HepG2 (cell line): ENCODE measurements around the gene PSMD9. TPM values are rescaled to one million over a fixed set of nuclear protein-coding genes. Genes with fewer than 3 reads are reported as not detected.

ENCODE experiments used
- ATAC-seq: fragments of 200-7000 bp; cut with Tn5 transposase; 3 replicates; pipeline ENCODE4 v1.9.1; 2020; ENCODE audit warnings: mild to moderate bottlenecking, moderate library complexity
- BruUV-seq: library from RNA; stranded (reverse); fragments of 400-500 nt; replicated peaks from 2 replicates; lab custom pipeline; 2021; lab: Mats Ljungman, UMichigan
- CTCF ChIA-PET: fragments of 300-600 bp; formaldehyde crosslinking; extraction: SDS; loops from one replicate; lab custom pipeline; 2021; ENCODE audit warnings: low total read pairs, inconsistent platforms, low intra/inter-chr PET ratio; lab: Yijun Ruan, JAX
- POLR2A ChIA-PET: fragments of 350-600 bp; sonication (Branson Sonifier 250); formaldehyde crosslinking; loops from one replicate; lab custom pipeline; 2020; ENCODE audit warnings: antibody characterized with exemption, inconsistent platforms; lab: Yijun Ruan, JAX
- DNase-seq: peaks from one replicate; pipeline ENCODE4 v3.0.0-alpha.2; 2015; ENCODE audit warnings: low spot score
- FAIRE-seq: peaks from 3 replicates; lab custom pipeline; 2011; peaks lifted over from hg19 to GRCh38; lab: Jason Lieb, UNC
- H2AFZ ChIP-seq: one replicate; pipeline ENCODE4 v1.6.1; 2011; ENCODE audit warnings: low read length, inconsistent platforms
- H3K27ac ChIP-seq: fragments of 300-600 bp; 3 replicates; pipeline ENCODE4 v1.8.0; 2011; ENCODE audit warnings: mixed run types, mild to moderate bottlenecking, mixed read lengths, low read length, inconsistent platforms; ENCODE audit not compliant: insufficient read depth; ENCODE audit errors: extremely low read length
- H3K27me3 ChIP-seq, 2 experiments: fragments of 200-600 bp in 1 of 2; 2 replicates in 1 of 2; 3 replicates in 1 of 2; pipeline versions ENCODE4 v1.6.0 to v1.8.0; 2011; ENCODE audit warnings: low read length in 2 of 2, mild to moderate bottlenecking in 2 of 2, moderate library complexity in 2 of 2, inconsistent platforms in 1 of 2; ENCODE audit not compliant: insufficient read depth in 2 of 2, control insufficient read depth in 1 of 2
- H3K36me3 ChIP-seq, 2 experiments: fragments of 200-600 bp in 1 of 2; replicated peaks in 1 of 2; 2 replicates in 1 of 2; 3 replicates in 1 of 2; pipeline versions ENCODE4 v1.5.1 to v1.8.0; 2011; ENCODE audit warnings: low read length in 2 of 2, inconsistent platforms in 1 of 2; ENCODE audit not compliant: insufficient read depth in 2 of 2, control insufficient read depth in 1 of 2
- H3K4me1 ChIP-seq: 2 replicates; pipeline ENCODE4 v1.5.1; 2012; ENCODE audit warnings: low read length, inconsistent platforms; ENCODE audit not compliant: insufficient read depth
- H3K4me2 ChIP-seq: 2 replicates; pipeline ENCODE4 v1.6.0; 2011; ENCODE audit warnings: low read depth, low read length, inconsistent platforms
- H3K4me3 ChIP-seq, 3 experiments: fragments of 200-600 bp in 1 of 3; sonication (generic), shearing (Covaris generic) in 1 of 3; replicated peaks in 1 of 3; 2 replicates each; pipeline ENCODE4 v1.5.1; 2011 to 2016; ENCODE audit warnings: low read length in 3 of 3, inconsistent platforms in 2 of 3, low read depth in 2 of 3, mild to moderate bottlenecking in 2 of 3, control low read depth in 1 of 3, mixed read lengths in 1 of 3; ENCODE audit not compliant: insufficient read depth in 1 of 3
- H3K79me2 ChIP-seq: one replicate; pipeline ENCODE4 v1.6.1; 2011; ENCODE audit warnings: low read length, inconsistent platforms; ENCODE audit not compliant: insufficient read depth
- H3K9ac ChIP-seq: 2 replicates; pipeline ENCODE4 v1.6.0; 2011; ENCODE audit warnings: mild to moderate bottlenecking, low read depth, low read length, inconsistent platforms; ENCODE audit not compliant: insufficient read depth
- H3K9me3 ChIP-seq: 2 replicates; pipeline ENCODE4 v1.5.1; 2012; ENCODE audit warnings: mild to moderate bottlenecking, low read length
- H4K20me1 ChIP-seq: 2 replicates; pipeline ENCODE4 v1.6.0; 2011; ENCODE audit warnings: inconsistent platforms, mild to moderate bottlenecking, low read length, moderate library complexity; ENCODE audit not compliant: insufficient read depth
- CBFB ChIP-seq: sonication (generic); formaldehyde crosslinking; IDR thresholded peaks from 2 replicates; pipeline ENCODE4 v1.4.0; 2020; ENCODE audit warnings: missing genetic modification reagents
- CREB1 ChIP-seq, 2 experiments: fragments of 450-650 bp in 1 of 2; IDR thresholded peaks; 2 replicates each; pipeline ENCODE4 v1.6.1; 2016 to 2017; ENCODE audit warnings: control low read depth in 1 of 2, mild to moderate bottlenecking in 1 of 2, missing compliant biosample characterization in 1 of 2, missing genetic modification characterization in 1 of 2
- GMEB1 ChIP-seq: sonication (generic); formaldehyde crosslinking; IDR thresholded peaks from 2 replicates; pipeline ENCODE4 v1.5.1; 2020; ENCODE audit warnings: missing genetic modification reagents, mild to moderate bottlenecking, borderline replicate concordance
- HNRNPL ChIP-seq: fragments of 200-400 bp; formaldehyde crosslinking; IDR thresholded peaks from 2 replicates; pipeline ENCODE4 v1.6.1; 2017; ENCODE audit warnings: mild to moderate bottlenecking, low read depth, low read length
- KDM3A ChIP-seq: IDR thresholded peaks from 2 replicates; pipeline ENCODE4 v1.6.1; 2018; ENCODE audit warnings: low read depth, missing compliant biosample characterization
- KLF11 ChIP-seq: IDR thresholded peaks from 2 replicates; pipeline ENCODE4 v1.6.1; 2016; ENCODE audit warnings: missing compliant biosample characterization
- KMT2B ChIP-seq: IDR thresholded peaks from 2 replicates; pipeline ENCODE4 v1.6.1; 2016; ENCODE audit warnings: missing genetic modification reagents, missing compliant biosample characterization
- NFATC3 ChIP-seq: sonication (generic); formaldehyde crosslinking; IDR thresholded peaks from 2 replicates; pipeline ENCODE4 v1.5.1; 2020; ENCODE audit warnings: mild to moderate bottlenecking, missing genetic modification reagents
- NFE2 ChIP-seq: sonication (generic); formaldehyde crosslinking; IDR thresholded peaks from 2 replicates; pipeline ENCODE4 v1.4.0; 2020; ENCODE audit warnings: missing genetic modification reagents
- NR2F6 ChIP-seq, 2 experiments: IDR thresholded peaks; 2 replicates each; pipeline ENCODE4 v1.6.1; 2016; ENCODE audit warnings: antibody characterized with exemption in 1 of 2, mild to moderate bottlenecking in 1 of 2
- PRDM10 ChIP-seq: sonication (generic); formaldehyde crosslinking; IDR thresholded peaks from 2 replicates; pipeline ENCODE4 v1.4.0; 2020; ENCODE audit warnings: low read depth, missing genetic modification reagents
- ZKSCAN5 ChIP-seq: sonication (generic); formaldehyde crosslinking; IDR thresholded peaks from 2 replicates; pipeline ENCODE4 v1.5.1; 2020; ENCODE audit warnings: mild to moderate bottlenecking, missing genetic modification reagents
- ZNF552 ChIP-seq: sonication (generic); formaldehyde crosslinking; IDR thresholded peaks from 2 replicates; pipeline ENCODE4 v1.9.0; 2022; ENCODE audit warnings: missing genetic modification reagents, mild to moderate bottlenecking, borderline replicate concordance
- ZNF788 ChIP-seq: sonication (generic); formaldehyde crosslinking; IDR thresholded peaks from 2 replicates; pipeline ENCODE4 v1.5.0; 2020; ENCODE audit warnings: mild to moderate bottlenecking, missing genetic modification reagents, borderline replicate concordance
- in situ Hi-C: cut with HindIII; loops from 2 replicates; pipeline ENCODE4 v1.10.0; 2017; ENCODE audit warnings: low pct_unique_long_range_greater_than_20kb; ENCODE audit not compliant: extremely low pct_ligation_motif_present
- intact Hi-C: fragments of 100-400 bp; cut with micrococcal nuclease; formaldehyde crosslinking; loops from one replicate; pipeline ENCODE4 v1.10.0; 2022; ENCODE audit not compliant: unreplicated experiment
- polyA plus RNA-seq, 8 experiments: library from polyadenylated mRNA; depleted of rRNA in 3 of 8; stranded (reverse) in 7 of 8; unstranded in 1 of 8; fragments of >200 nt; fragmentation: Illumina TruSeq in 4 of 8; extraction: Trizol in 4 of 8; gene quantifications; 2 replicates each; pipeline versions ENCODE4 v1.2.1 to v1.2.3, GENCODE V29; 2011 to 2016; ENCODE audit warnings: low read depth in 4 of 8, missing spikeins in 1 of 8, mixed read lengths in 1 of 8; ENCODE audit not compliant: insufficient read depth in 1 of 8
- total RNA-seq, 5 experiments: library from RNA; depleted of rRNA; stranded (reverse); fragments of >200 nt; fragmentation: Illumina TruSeq; extraction: Trizol; gene quantifications; 2 replicates each; pipeline ENCODE4 v1.2.3, GENCODE V29; 2016; ENCODE audit warnings: low read depth in 1 of 5
- TF ChIP-seq, protein P1 (sequence below): IDR thresholded peaks from 2 replicates; pipeline ENCODE4 v1.6.1; 2016; ENCODE audit warnings: missing compliant biosample characterization, missing genetic modification reagents, borderline replicate concordance
- TF ChIP-seq, protein P2 (sequence below): sonication (generic); formaldehyde crosslinking; IDR thresholded peaks from 2 replicates; pipeline ENCODE4 v1.4.0; 2020; ENCODE audit warnings: missing genetic modification reagents

PSMD9 gene
- total and polyA plus RNA-seq, 2 of the 13 experiments (the other 11 are each of a cell fraction or from before 2014, with no cell fraction given) = 41.4 to 61.1 TPM

DNA sequence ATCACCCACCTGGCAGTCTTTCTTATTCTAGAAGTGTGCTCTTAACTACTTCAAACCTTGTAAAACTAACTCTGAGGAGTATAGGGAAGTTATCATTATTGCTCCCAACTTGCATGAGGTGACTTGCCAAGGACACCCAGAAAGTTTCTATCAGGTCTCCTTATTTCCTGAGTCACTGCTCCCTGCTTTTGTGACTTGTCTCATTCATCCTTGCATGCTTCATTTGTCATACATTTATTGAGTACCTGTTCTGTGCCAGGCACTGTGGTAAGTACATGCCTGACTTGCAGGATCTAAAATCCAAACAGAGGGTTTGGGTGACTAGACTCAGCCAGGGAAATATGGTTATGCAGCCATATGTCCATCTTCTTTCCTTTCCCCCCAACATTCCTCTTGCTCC lies 55.3 kb downstream of the PSMD9 start:
- POLR2A ChIA-PET = no interaction called here
- no peak overlapping the region for H3K9ac ChIP-seq
- no peaks in the 10 kb centered on the region for H3K27me3 ChIP-seq
- no peaks in the 10 kb centered on the region for H3K79me2 ChIP-seq
- H4K20me1 ChIP-seq = no peaks in the 10 kb centered on the region
- H3K9me3 ChIP-seq = no peaks in the 10 kb centered on the region
- peaks cover 15% of the 10 kb centered on the region for H3K4me1 ChIP-seq
- no peak overlapping the region for H3K4me2 ChIP-seq
- no TSS peak for BruUV-seq
- no peak for FAIRE-seq
- in situ Hi-C loops = no loop called here
- ATAC-seq = no peak
- H2AFZ ChIP-seq = no peak overlapping the region
- H3K36me3 ChIP-seq = no peaks in the 10 kb centered on the region; a peak in 1 of 5 replicates
- intact Hi-C loops = no loop called here
- no peak overlapping the region for H3K27ac ChIP-seq
- CTCF ChIA-PET = no interaction called here
- no peak overlapping the region for H3K4me3 ChIP-seq
- no peak for DNase-seq
- TF ChIP-seq KDM3A (CRISPR knock-in tag) (no peak), CBFB (no peak), ZKSCAN5 (CRISPR knock-in tag) (no peak), NFATC3 (no peak), ZNF788 (CRISPR knock-in tag) (no peak), ZNF552 (CRISPR knock-in tag) (no peak), NFE2 (CRISPR knock-in tag) (no peak), PRDM10 (CRISPR knock-in tag) (no peak), GMEB1 (CRISPR knock-in tag) (no peak), CREB1 (IDR thresholded peaks at IDR 0.05) (no peak), CREB1 (CRISPR knock-in tag; IDR thresholded peaks at IDR 0.05) (no peak), HNRNPL (no peak), NR2F6 (IDR thresholded peaks at IDR 0.05) (no peak), NR2F6 (CRISPR knock-in tag; IDR thresholded peaks at IDR 0.05) (no peak), KMT2B (CRISPR knock-in tag) (no peak), KLF11 (CRISPR knock-in tag) (no peak)
- TF ChIP-seq, protein P1, sequence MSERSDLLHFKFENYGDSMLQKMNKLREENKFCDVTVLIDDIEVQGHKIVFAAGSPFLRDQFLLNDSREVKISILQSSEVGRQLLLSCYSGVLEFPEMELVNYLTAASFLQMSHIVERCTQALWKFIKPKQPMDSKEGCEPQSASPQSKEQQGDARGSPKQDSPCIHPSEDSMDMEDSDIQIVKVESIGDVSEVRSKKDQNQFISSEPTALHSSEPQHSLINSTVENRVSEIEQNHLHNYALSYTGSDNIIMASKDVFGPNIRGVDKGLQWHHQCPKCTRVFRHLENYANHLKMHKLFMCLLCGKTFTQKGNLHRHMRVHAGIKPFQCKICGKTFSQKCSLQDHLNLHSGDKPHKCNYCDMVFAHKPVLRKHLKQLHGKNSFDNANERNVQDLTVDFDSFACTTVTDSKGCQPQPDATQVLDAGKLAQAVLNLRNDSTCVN = no peak
- TF ChIP-seq, protein P2, sequence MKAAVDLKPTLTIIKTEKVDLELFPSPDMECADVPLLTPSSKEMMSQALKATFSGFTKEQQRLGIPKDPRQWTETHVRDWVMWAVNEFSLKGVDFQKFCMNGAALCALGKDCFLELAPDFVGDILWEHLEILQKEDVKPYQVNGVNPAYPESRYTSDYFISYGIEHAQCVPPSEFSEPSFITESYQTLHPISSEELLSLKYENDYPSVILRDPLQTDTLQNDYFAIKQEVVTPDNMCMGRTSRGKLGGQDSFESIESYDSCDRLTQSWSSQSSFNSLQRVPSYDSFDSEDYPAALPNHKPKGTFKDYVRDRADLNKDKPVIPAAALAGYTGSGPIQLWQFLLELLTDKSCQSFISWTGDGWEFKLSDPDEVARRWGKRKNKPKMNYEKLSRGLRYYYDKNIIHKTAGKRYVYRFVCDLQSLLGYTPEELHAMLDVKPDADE (CRISPR knock-in tag) = no peak
